Brain microvascular endothelial cell (primary cell): ENCODE measurements around the gene PBOV1.

ENCODE experiments used
- DNase-seq: peaks from one replicate; pipeline ENCODE4 v3.0.0-alpha.2; 2020
- H3K27ac ChIP-seq: fragments of 250-450 bp; sonication (Bioruptor Pico); 2 replicates; pipeline ENCODE4 v1.5.1; 2020; ENCODE audit warnings: mild to moderate bottlenecking, moderate library complexity
- H3K27me3 ChIP-seq: fragments of 250-450 bp; sonication (Bioruptor Pico); replicated peaks from 2 replicates; pipeline ENCODE4 v1.5.1; 2020; ENCODE audit warnings: mild to moderate bottlenecking
- H3K36me3 ChIP-seq: fragments of 250-450 bp; sonication (Bioruptor Pico); replicated peaks from 2 replicates; pipeline ENCODE4 v1.5.1; 2020; ENCODE audit warnings: mild to moderate bottlenecking
- H3K4me3 ChIP-seq: 2 replicates; pipeline ENCODE4 v1.5.1; 2011; ENCODE audit warnings: low read depth, mild to moderate bottlenecking, control low read depth, low read length, moderate library complexity
- in situ Hi-C: cut with HindIII; loops from 2 replicates; pipeline ENCODE4 v1.10.0; 2017; ENCODE audit warnings: low sequenced_read_pairs, low pct_ligation_motif_present
- TF ChIP-seq, protein P1 (sequence below): IDR thresholded peaks from 2 replicates; pipeline ENCODE4 v1.5.1; 2011; ENCODE audit warnings: low read depth, mild to moderate bottlenecking, moderate library complexity, low read length, control low read depth, inconsistent platforms; ENCODE audit errors: missing control alignments

The PBOV1 gene

DNA sequence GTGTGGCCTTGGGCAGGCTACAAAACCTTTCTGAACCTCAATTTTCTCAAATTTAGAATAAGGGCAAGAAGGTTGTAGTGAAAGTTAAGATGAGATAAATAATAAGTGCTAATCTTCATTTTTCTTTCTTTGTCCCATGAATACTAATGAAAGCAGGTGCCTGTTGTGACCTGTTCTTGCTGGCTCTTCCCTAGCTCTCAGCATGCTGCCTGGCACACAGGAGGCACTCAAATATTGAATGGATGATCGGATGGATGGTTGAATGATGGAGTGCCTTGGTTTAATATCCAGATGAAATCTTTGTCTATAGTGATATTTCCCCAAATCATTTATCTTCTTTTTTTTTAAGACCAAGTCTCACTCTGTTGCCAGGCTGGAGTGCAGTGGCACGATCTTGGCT, 15.0 kb downstream of the PBOV1 start:
- Histone ChIP-seq H3K36me3 (no peaks in the 10 kb centered on the region), H3K27me3 (no peaks in the 10 kb centered on the region), H3K27ac (no peak overlapping the region), H3K4me3 (no peak overlapping the region)
- in situ Hi-C loops = no loop called here
- no peak for DNase-seq
- TF ChIP-seq, protein P1, sequence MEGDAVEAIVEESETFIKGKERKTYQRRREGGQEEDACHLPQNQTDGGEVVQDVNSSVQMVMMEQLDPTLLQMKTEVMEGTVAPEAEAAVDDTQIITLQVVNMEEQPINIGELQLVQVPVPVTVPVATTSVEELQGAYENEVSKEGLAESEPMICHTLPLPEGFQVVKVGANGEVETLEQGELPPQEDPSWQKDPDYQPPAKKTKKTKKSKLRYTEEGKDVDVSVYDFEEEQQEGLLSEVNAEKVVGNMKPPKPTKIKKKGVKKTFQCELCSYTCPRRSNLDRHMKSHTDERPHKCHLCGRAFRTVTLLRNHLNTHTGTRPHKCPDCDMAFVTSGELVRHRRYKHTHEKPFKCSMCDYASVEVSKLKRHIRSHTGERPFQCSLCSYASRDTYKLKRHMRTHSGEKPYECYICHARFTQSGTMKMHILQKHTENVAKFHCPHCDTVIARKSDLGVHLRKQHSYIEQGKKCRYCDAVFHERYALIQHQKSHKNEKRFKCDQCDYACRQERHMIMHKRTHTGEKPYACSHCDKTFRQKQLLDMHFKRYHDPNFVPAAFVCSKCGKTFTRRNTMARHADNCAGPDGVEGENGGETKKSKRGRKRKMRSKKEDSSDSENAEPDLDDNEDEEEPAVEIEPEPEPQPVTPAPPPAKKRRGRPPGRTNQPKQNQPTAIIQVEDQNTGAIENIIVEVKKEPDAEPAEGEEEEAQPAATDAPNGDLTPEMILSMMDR = no peak

DNA sequence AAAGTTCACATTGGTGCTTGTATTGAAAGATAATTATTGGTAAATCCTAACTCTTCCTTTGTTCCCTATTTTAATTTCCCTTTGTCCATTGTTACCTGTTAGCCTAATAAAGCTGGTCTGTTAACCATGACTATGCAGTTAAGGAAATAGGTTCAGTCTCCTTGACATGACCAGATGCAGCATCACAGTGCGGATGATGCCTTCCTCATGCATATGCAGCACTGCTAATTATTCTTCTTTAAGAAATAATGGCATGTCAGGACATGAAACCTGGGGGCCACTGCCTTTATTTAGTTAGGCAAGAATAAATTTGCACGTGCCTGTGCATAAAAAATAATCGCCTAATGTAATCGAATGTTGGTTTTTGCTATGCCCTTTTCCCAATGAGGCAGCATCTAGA, 16.5 kb downstream of the PBOV1 start:
- TF ChIP-seq, protein P1 = no peak
- H3K27ac ChIP-seq = no peak overlapping the region
- no peaks in the 10 kb centered on the region for H3K36me3 ChIP-seq
- DNase-seq = no peak
- H3K27me3 ChIP-seq = no peaks in the 10 kb centered on the region
- in situ Hi-C loops = no loop called here
- no peak overlapping the region for H3K4me3 ChIP-seq

DNA sequence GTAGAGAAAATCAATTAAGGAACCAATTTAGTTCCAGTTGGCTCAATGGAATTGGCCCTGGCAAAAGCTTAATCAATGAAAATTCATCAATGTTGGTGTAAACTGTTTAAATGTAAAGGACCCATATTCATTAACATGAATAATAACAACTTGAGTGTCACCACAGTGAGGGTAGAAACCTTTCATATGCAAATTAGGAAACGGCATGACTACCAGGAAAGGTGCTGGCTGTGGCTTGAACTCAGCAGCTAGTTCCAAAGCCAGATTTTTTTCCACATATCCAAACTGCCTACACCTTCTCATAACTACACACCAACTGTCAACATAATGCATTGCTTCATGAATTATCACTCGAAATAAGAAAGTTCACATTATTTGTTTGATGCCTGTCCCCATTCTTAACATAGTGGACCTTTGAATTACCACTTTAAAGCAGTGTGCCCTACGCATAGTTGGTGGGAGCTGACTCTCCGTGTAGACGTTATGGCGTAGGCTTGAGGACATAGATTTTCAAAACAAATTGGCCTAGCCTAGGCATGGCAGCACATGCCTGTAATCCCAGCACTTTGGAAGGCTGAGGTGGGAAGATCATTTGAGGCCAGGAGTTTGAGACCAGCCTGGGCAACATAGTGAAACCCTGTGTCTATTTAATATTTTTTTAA, 19.7 kb downstream of the PBOV1 start:
- H3K27me3 ChIP-seq = no peaks in the 10 kb centered on the region
- TF ChIP-seq, protein P1 = no peak
- H3K4me3 ChIP-seq = no peak overlapping the region
- DNase-seq = no peak
- no peak overlapping the region for H3K27ac ChIP-seq
- H3K36me3 ChIP-seq = no peaks in the 10 kb centered on the region
- in situ Hi-C loops = no loop called here

- no peak for DNase-seq
- Histone ChIP-seq H3K36me3 (no peaks in the 10 kb centered on the region), H3K27me3 (no peaks in the 10 kb centered on the region), H3K4me3 (no peak overlapping the region), H3K27ac (no peak overlapping the region)
- TF ChIP-seq, protein P1 = no peak
- in situ Hi-C loops = no loop called here
These were observed 20.7 kb downstream of the PBOV1 start for GRCh38 chr6:138197570-138197969.

- DNase-seq = no peak
- TF ChIP-seq, protein P1 = no peak
- Histone ChIP-seq H3K4me3 (no peak overlapping the region), H3K36me3 (no peaks in the 10 kb centered on the region), H3K27me3 (no peaks in the 10 kb centered on the region), H3K27ac (no peak overlapping the region)
- in situ Hi-C loops = no loop called here
These were observed 22.1 kb downstream of the PBOV1 start for GRCh38 chr6:138196122-138196738.

DNA sequence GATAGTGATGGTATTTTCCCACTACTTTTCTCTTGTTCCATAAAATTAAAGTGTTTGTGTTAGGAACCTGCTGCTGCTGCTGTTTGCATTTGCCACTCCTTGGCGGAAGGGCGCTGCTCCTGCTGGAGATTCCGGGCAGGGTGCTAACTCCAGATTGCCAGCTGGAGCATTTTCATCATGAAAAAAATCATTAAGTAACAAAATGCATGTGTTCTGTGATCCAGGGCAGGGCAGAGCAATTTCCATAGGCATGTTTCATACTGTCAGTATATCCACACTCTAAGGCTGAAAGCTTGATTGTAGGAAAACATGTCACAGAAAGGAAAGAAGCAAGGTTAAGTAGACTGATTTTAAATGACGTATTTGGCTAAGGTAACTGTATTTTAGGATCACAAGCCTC, 24.0 kb downstream of the PBOV1 start:
- H3K36me3 ChIP-seq = no peaks in the 10 kb centered on the region
- H3K4me3 ChIP-seq = no peak overlapping the region
- no peaks in the 10 kb centered on the region for H3K27me3 ChIP-seq
- TF ChIP-seq, protein P1 = no peak
- H3K27ac ChIP-seq = no peak overlapping the region
- DNase-seq = no peak
- in situ Hi-C loops = no loop called here
